HG02588 (cell line): ENCODE data around the gene OTULIN.

Experiments used
- ATAC-seq: cut with Tn5 transposase; IDR thresholded peaks from one replicate; pipeline ENCODE4 v1.9.1; 2021; ENCODE audit warnings: mild to moderate bottlenecking, moderate library complexity; ENCODE audit not compliant: unreplicated experiment

Gene OTULIN

GRCh38 chr5:14667770-14668169 is 3.3 kb downstream of the OTULIN start:
- no peak for ATAC-seq

GRCh38 chr5:14668181-14668591 is 3.7 kb downstream of the OTULIN start:
- ATAC-seq, result no peak

GRCh38 chr5:14669415-14669814 is 4.9 kb downstream of the OTULIN start:
- no peak for ATAC-seq

GRCh38 chr5:14669975-14670374 is 5.5 kb downstream of the OTULIN start:
- ATAC-seq, result no peak

- ATAC-seq, result peak; percentile 19
Observed at GRCh38 chr5:14671414-14671813, 6.9 kb downstream of the OTULIN start.

- no peak for ATAC-seq
Observed at GRCh38 chr5:14672082-14672481, 7.6 kb downstream of the OTULIN start.

- no peak for ATAC-seq
Observed at GRCh38 chr5:14672484-14673394, 8.2 kb downstream of the OTULIN start.

- ATAC-seq, result no peak
Observed at GRCh38 chr5:14673443-14673842, 8.9 kb downstream of the OTULIN start.

- ATAC-seq, result no peak
Observed at GRCh38 chr5:14674983-14675854, 10.7 kb downstream of the OTULIN start.

- peak; percentile 38 for ATAC-seq
Observed at GRCh38 chr5:14675865-14676300, 11.4 kb downstream of the OTULIN start.

GRCh38 chr5:14676320-14676719 is 11.8 kb downstream of the OTULIN start:
- ATAC-seq, result peak; percentile 36

GRCh38 chr5:14678773-14679334 is 14.3 kb downstream of the OTULIN start:
- ATAC-seq, result no peak

GRCh38 chr5:14679595-14679994 is 15.1 kb downstream of the OTULIN start:
- no peak for ATAC-seq

GRCh38 chr5:14681236-14681752 is 16.8 kb downstream of the OTULIN start:
- ATAC-seq, result no peak

GRCh38 chr5:14683906-14684455 is 19.5 kb downstream of the OTULIN start:
- no peak for ATAC-seq

GRCh38 chr5:14684757-14685156 is 20.2 kb downstream of the OTULIN start:
- ATAC-seq, result no peak

GRCh38 chr5:14685757-14686156 is 21.2 kb downstream of the OTULIN start:
- ATAC-seq, result peak; percentile 99

GRCh38 chr5:14686517-14686916 is 22.0 kb downstream of the OTULIN start:
- ATAC-seq, result no peak

- no peak for ATAC-seq
Observed at GRCh38 chr5:14687023-14687665, 22.6 kb downstream of the OTULIN start.

- ATAC-seq, result no peak
Observed at GRCh38 chr5:14693070-14693469, 28.6 kb downstream of the OTULIN start.
